HG02623 (cell line): ENCODE data around the gene MAPK14.
"Not testable (repeated sequence)": the region's sequence is repeated elsewhere in the genome, so short reads cannot be mapped to it uniquely, and the experiment has no call there.

ENCODE experiments used
- ATAC-seq: cut with Tn5 transposase; IDR thresholded peaks from one replicate; pipeline ENCODE4 v1.9.1; 2021; ENCODE audit warnings: moderate library complexity; ENCODE audit not compliant: unreplicated experiment

Gene MAPK14

GRCh38 chr6:36027501-36028087 lies at the start of gene MAPK14:
Gene MAPK14 (plus strand): TSS chr6:36027808. CDS start chr6:36028158, 350 bp downstream.
- ATAC-seq, result peak; percentile 71

- ATAC-seq, result not testable (repeated sequence)
Observed at GRCh38 chr6:35980126-35980525, 47.5 kb upstream of the MAPK14 start.

- ATAC-seq, result no peak
Observed at GRCh38 chr6:35980991-35981645, 46.5 kb upstream of the MAPK14 start.

GRCh38 chr6:35984701-35985100 lies 42.9 kb upstream of the MAPK14 start:
- no peak for ATAC-seq

- not testable (repeated sequence) for ATAC-seq
Observed at GRCh38 chr6:35988047-35988446, 39.6 kb upstream of the MAPK14 start.

GRCh38 chr6:35993150-35993549 lies 34.5 kb upstream of the MAPK14 start:
- no peak for ATAC-seq

- ATAC-seq, result no peak
Observed at GRCh38 chr6:36000451-36000850, 27.2 kb upstream of the MAPK14 start.

GRCh38 chr6:36015666-36016065 lies 11.9 kb upstream of the MAPK14 start:
- ATAC-seq, result no peak

GRCh38 chr6:36018339-36018738 lies 9.3 kb upstream of the MAPK14 start:
- no peak for ATAC-seq

GRCh38 chr6:36019167-36019566 lies 8.4 kb upstream of the MAPK14 start:
- no peak for ATAC-seq

GRCh38 chr6:36020154-36020553 lies 7.5 kb upstream of the MAPK14 start:
- no peak for ATAC-seq

GRCh38 chr6:36023996-36024795 lies 3.4 kb upstream of the MAPK14 start, which contains the start of gene SLC26A8:
Gene SLC26A8 (minus strand): TSS chr6:36024641. CDS start chr6:36019707, 4,934 bp downstream.
- no peak for ATAC-seq

- ATAC-seq, result no peak
Observed at GRCh38 chr6:36025260-36025931, 2.2 kb upstream of the MAPK14 start.

- no peak for ATAC-seq
Observed at GRCh38 chr6:36025932-36026327, 1.7 kb upstream of the MAPK14 start.

- peak; percentile 21 for ATAC-seq
Observed at GRCh38 chr6:36028088-36028876, 674 bp downstream of the MAPK14 start.

- no peak for ATAC-seq
Observed at GRCh38 chr6:36028877-36029324, 1.3 kb downstream of the MAPK14 start.

- no peak for ATAC-seq
Observed at GRCh38 chr6:36029464-36029863, 1.9 kb downstream of the MAPK14 start.

- no peak for ATAC-seq
Observed at GRCh38 chr6:36032261-36032660, 4.7 kb downstream of the MAPK14 start.

GRCh38 chr6:36033144-36033543 lies 5.5 kb downstream of the MAPK14 start:
- ATAC-seq, result not testable (repeated sequence)

GRCh38 chr6:36033935-36034334 lies 6.3 kb downstream of the MAPK14 start:
- ATAC-seq, result no peak
